GM12891 (cell line): ENCODE data around the gene SFXN1.

Experiments
- POLR2A ChIP-seq: IDR thresholded peaks from 2 replicates; pipeline ENCODE4 v1.6.1; 2011; ENCODE audit warnings: low read depth, low read length, control low read depth
- SPI1 ChIP-seq: IDR thresholded peaks from 2 replicates; pipeline ENCODE4 v1.6.1; 2011; ENCODE audit warnings: low read depth, low read length, control low read depth
- TAF1 ChIP-seq: IDR thresholded peaks from 2 replicates; pipeline ENCODE4 v1.6.1; 2011; ENCODE audit warnings: low read depth, low read length, control low read depth

GRCh38 chr5:175471196-175471595 lies 7.2 kb upstream of the SFXN1 start:
- no peak for TF ChIP-seq POLR2A
- TF ChIP-seq TAF1, result no peak
- no peak for TF ChIP-seq SPI1
